Transverse colon (tissue), 4 donors: ENCODE measurements around the gene LBR. TPM values are rescaled to one million over a fixed set of nuclear protein-coding genes. Genes with fewer than 3 reads are reported as not detected.

Source experiments
- DNase-seq: peaks from one replicate; pipeline ENCODE4 v3.0.0-alpha.2; 2019
- H3K27ac ChIP-seq, 4 donors: fragments of 200-600 bp; sonication (generic); 2 replicates each; pipeline ENCODE4 v1.5.1; 2016 to 2018; ENCODE audit warnings: inconsistent platforms in 4 of 4
- H3K27me3 ChIP-seq: fragments of 200-600 bp; sonication (generic); 2 replicates; pipeline ENCODE4 v1.5.1; 2017; ENCODE audit warnings: inconsistent platforms
- H3K36me3 ChIP-seq, 4 donors: fragments of 200-600 bp; sonication (generic); 2 replicates each; pipeline ENCODE4 v1.5.1; 2017 to 2019; ENCODE audit warnings: inconsistent platforms in 4 of 4
- H3K4me1 ChIP-seq, 4 donors: fragments of 200-600 bp; sonication (generic); 2 replicates each; pipeline ENCODE4 v1.5.1; 2017 to 2020; ENCODE audit warnings: inconsistent platforms in 4 of 4
- H3K4me3 ChIP-seq, 4 donors: fragments of 200-600 bp; sonication (generic); 1 replicate in 1 of 4; 2 replicates in 3 of 4; pipeline versions ENCODE4 v1.5.1 to v1.6.1; 2017 to 2019; ENCODE audit warnings: inconsistent platforms in 4 of 4
- H3K9me3 ChIP-seq, 2 donors: fragments of 200-600 bp; sonication (generic); 2 replicates each; pipeline ENCODE4 v1.5.1; 2017 to 2019; ENCODE audit warnings: inconsistent platforms in 2 of 2
- EP300 ChIP-seq: sonication (generic); formaldehyde crosslinking; IDR thresholded peaks from one replicate; pipeline ENCODE4 v1.6.1; 2017; ENCODE audit warnings: antibody characterized with exemption, low read depth
- POLR2A ChIP-seq: fragments of 450-650 bp; IDR thresholded peaks from one replicate; pipeline ENCODE4 v1.6.1; 2016; ENCODE audit warnings: antibody characterized with exemption, mild to moderate bottlenecking, moderate library complexity
- POLR2AphosphoS5 ChIP-seq, 3 donors: sonication (generic); formaldehyde crosslinking; IDR thresholded peaks; one replicate each; pipeline ENCODE4 v1.6.1; 2016; ENCODE audit warnings: antibody characterized with exemption in 3 of 3
- WGBS, 2 donors: methylation state at CpG; one replicate each; pipeline ENCODE4 v1.1.5; 2018; ENCODE audit warnings: low coverage in 1 of 2; 5-methylcytosine and 5-hydroxymethylcytosine counted together
- in situ Hi-C, 4 donors: fragments of 200-750 bp; cut with MboI; loops; one replicate each; pipeline versions ENCODE4 v1.15.0 to v1.15.1; 2017; ENCODE audit warnings: low sequenced_read_pairs in 3 of 4, low pct_ligation_motif_present in 1 of 4, low pct_unique_long_range_greater_than_20kb in 1 of 4
- intact Hi-C: fragments of 100-400 bp; cut with DNase I; formaldehyde crosslinking; loops from one replicate; pipeline ENCODE4 v1.15.1; 2023; ENCODE audit warnings: low total_unique reads
- total RNA-seq, 4 donors: library from RNA; depleted of rRNA; stranded (reverse); fragments of >200 nt; gene quantifications; one replicate each; pipeline ENCODE4 v1.1.0, GENCODE V29; 2016
- TF ChIP-seq, protein P1 (sequence below), 5 experiments: fragments of 200-600 bp in 3 of 5; fragments of 450-650 bp in 2 of 5; sonication (generic) in 3 of 5; IDR thresholded peaks; 1 replicate in 2 of 5; 2 replicates in 3 of 5; pipeline ENCODE4 v1.5.1; 2016 to 2017; ENCODE audit warnings: antibody characterized with exemption in 5 of 5, inconsistent platforms in 3 of 5, mild to moderate bottlenecking in 2 of 5, moderate library complexity in 1 of 5

The LBR gene
- total RNA-seq, 4 donors from 2014 or later = 48.6 to 97.9 (median 75.1) TPM

DNA sequence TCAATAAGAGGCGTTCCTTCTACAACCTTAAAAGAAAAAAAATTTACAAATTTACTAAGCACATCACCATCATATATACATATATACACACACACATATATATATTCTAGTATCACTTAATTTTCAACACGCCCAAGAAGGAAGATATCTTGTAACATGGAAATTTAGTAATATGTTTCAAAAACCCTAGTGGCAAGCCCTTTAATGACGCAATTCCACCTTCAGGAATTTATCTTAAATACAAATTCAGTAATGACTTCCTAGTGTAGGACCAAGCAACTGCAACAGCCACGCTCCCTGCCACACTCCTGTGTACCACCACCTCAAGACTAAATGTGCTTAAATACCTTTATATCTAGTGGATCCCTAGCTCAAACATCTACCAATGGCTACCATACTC, 12.5 kb downstream of the LBR start:
- peaks cover 0 to 29% (median 21%) of the 10 kb centered on the region in 4 donors for H3K4me1 ChIP-seq

DNA sequence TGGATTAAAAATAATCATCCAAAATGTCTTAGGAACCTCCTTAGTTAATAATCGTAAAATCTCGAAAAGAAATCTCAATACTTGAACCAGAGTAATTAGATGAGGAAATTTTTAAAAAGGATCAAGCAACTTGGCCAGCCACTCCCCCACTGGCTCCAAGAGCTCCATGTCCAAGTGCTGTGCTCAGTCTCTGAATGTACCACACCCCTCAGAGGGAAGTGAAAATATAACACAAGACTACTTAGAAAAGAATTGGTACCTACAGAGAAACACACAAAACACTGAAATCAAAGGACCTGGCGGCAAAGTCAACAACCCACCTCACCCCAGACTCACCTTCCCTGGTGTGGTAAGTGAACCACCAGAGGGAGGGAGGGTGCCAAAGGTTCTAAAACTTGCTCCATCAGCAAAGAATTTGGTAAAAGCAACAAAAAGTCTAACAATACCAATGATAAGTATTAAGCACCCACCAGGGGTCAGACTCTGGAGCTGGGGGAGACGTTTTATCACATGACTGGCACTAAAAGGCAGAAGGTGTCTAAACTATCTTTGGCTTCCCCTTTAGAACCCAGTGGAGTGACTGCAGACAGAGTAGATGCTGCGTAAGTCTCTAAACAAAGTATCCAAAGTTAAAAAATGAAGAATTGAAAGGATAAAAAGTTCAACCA, 14.0 kb downstream of the LBR start:
- in situ Hi-C loops = no loop called here
- no peak overlapping the region for H3K4me3 ChIP-seq
- H3K27me3 ChIP-seq = no peaks in the 10 kb centered on the region
- no peaks in the 10 kb centered on the region for H3K9me3 ChIP-seq
- H3K4me1 ChIP-seq = peaks cover 0 to 24% (median 18%) of the 10 kb centered on the region in 4 donors
- H3K27ac ChIP-seq = peak overlapping the region in 1 of 4 donors; percentile 12
- WGBS, 2 donors = 80 to 83% methylated on average over 4 to 5 of the region's 5 CpGs
- no peak for DNase-seq
- intact Hi-C loops = no loop called here
- peaks cover 0 to 66% (median 30%) of the 10 kb centered on the region in 4 donors for H3K36me3 ChIP-seq
- TF ChIP-seq POLR2A = no peak
- no peak for TF ChIP-seq POLR2AphosphoS5 (IDR thresholded peaks at IDR 0.05)
- no peak for TF ChIP-seq EP300
- TF ChIP-seq, protein P1, sequence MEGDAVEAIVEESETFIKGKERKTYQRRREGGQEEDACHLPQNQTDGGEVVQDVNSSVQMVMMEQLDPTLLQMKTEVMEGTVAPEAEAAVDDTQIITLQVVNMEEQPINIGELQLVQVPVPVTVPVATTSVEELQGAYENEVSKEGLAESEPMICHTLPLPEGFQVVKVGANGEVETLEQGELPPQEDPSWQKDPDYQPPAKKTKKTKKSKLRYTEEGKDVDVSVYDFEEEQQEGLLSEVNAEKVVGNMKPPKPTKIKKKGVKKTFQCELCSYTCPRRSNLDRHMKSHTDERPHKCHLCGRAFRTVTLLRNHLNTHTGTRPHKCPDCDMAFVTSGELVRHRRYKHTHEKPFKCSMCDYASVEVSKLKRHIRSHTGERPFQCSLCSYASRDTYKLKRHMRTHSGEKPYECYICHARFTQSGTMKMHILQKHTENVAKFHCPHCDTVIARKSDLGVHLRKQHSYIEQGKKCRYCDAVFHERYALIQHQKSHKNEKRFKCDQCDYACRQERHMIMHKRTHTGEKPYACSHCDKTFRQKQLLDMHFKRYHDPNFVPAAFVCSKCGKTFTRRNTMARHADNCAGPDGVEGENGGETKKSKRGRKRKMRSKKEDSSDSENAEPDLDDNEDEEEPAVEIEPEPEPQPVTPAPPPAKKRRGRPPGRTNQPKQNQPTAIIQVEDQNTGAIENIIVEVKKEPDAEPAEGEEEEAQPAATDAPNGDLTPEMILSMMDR (IDR thresholded peaks at IDR 0.05) = no peak

More for the DNA sequence above, 12.5 kb downstream of the LBR start:
- TF ChIP-seq POLR2A = no peak
- no peak for TF ChIP-seq POLR2AphosphoS5 (IDR thresholded peaks at IDR 0.05)
- TF ChIP-seq, protein P1 (IDR thresholded peaks at IDR 0.05) = no peak
- Histone ChIP-seq H3K9me3 (no peaks in the 10 kb centered on the region), H3K4me3 (no peak overlapping the region), H3K27ac (no peak overlapping the region), H3K36me3 (peaks cover 0 to 69% (median 30%) of the 10 kb centered on the region in 4 donors), H3K27me3 (no peaks in the 10 kb centered on the region)
- in situ Hi-C loops (no loop called here), intact Hi-C loops (no loop called here)
- no peak for DNase-seq
- 93 to 95% methylated on average over 4 of the region's 4 CpGs for WGBS, 2 donors

DNA sequence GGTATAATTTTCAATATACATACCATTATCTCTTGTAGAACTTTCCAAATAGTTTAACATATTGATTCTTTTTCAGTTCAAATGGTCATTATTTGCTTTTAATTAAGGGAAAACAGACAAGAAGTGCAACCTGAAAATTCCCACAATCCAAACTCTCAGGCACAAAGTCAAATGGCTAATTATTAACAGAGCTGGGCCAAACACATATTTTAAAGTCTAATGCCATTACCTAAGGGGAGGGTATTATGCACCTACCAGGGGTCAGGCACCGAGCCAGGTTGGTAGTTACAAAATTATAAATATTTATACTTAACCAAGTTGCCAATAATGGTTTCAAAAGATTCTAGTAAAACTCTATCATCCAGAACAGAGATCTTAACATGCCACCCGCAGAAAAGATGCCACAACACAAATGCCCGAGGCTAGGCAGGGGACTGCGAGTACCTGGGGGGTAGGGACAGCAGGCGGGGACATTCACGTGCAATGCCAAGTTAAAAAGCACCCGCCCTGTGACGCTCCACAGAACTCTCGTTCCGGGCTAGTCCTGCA, 15.0 kb downstream of the LBR start:
- intact Hi-C loops = no loop called here
- no peaks in the 10 kb centered on the region for H3K27me3 ChIP-seq
- no peak overlapping the region for H3K4me3 ChIP-seq
- peaks cover 0 to 63% (median 26%) of the 10 kb centered on the region in 4 donors for H3K36me3 ChIP-seq
- no peak for DNase-seq
- H3K9me3 ChIP-seq = no peaks in the 10 kb centered on the region
- peaks cover 0 to 24% (median 13%) of the 10 kb centered on the region in 4 donors for H3K4me1 ChIP-seq
- 68 to 75% methylated on average over 9 to 10 of the region's 10 CpGs for WGBS, 2 donors
- H3K27ac ChIP-seq = peak overlapping the region in 2 of 4 donors; percentile 27 to 37
- TF ChIP-seq POLR2A (no peak), EP300 (no peak), POLR2AphosphoS5 (IDR thresholded peaks at IDR 0.05) (no peak)
- TF ChIP-seq, protein P1 (IDR thresholded peaks at IDR 0.05) = no peak
- in situ Hi-C loops = no loop called here

DNA sequence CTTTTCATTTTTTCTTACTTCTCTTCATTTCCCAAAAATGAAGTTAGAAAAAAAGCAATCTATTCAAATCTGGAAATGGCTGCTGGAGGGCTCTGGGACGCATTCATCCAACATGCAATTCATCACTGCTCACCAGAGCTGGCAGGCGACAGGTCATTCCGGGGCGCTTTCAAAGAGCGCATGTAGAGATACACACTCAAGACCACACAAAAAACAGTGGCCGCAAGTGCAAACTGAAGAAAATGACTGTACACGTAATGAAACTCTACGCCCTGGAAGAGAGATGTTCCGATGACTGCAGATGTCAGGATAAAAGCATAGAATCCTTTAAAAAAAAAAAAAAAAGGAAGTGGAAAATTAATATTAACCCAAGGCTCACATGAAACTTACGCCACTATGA, 15.5 kb downstream of the LBR start:
- no peak overlapping the region for H3K4me3 ChIP-seq
- H3K27ac ChIP-seq = peak overlapping the region in 1 of 4 donors; percentile 37
- TF ChIP-seq POLR2AphosphoS5 (IDR thresholded peaks at IDR 0.05) (no peak), POLR2A (no peak), EP300 (no peak)
- TF ChIP-seq, protein P1 (IDR thresholded peaks at IDR 0.05) = no peak
- H3K4me1 ChIP-seq = peaks cover 0 to 21% (median 12%) of the 10 kb centered on the region in 4 donors
- peaks cover 0 to 63% (median 23%) of the 10 kb centered on the region in 4 donors for H3K36me3 ChIP-seq
- in situ Hi-C loops = no loop called here
- no peak for DNase-seq
- no peaks in the 10 kb centered on the region for H3K9me3 ChIP-seq
- H3K27me3 ChIP-seq = no peaks in the 10 kb centered on the region
- 95 to 97% methylated on average over 6 to 10 of the region's 10 CpGs for WGBS, 2 donors
- intact Hi-C loops = no loop called here
